BLaER1 treated with 17β-estradiol and CSF1 and Interleukin-3, amounts not matched to agents 10 nM and 100 nM (cell line): Measurements from ENCODE around the gene GAB1.
A peak's percentile ranks its signal among the peaks of the same experiment; 100 is the strongest.

Experiments
- H3K27ac ChIP-seq, 11 experiments: shearing (Covaris generic); formaldehyde crosslinking; 2 replicates each; pipeline ENCODE4 v1.8.1; 2022
- H3K27me3 ChIP-seq, 11 experiments: shearing (Covaris generic); formaldehyde crosslinking; 2 replicates each; pipeline ENCODE4 v1.8.1; 2022
- H3K36me3 ChIP-seq, 11 experiments: shearing (Covaris generic); formaldehyde crosslinking; 2 replicates each; pipeline ENCODE4 v1.8.1; 2022
- H3K4me1 ChIP-seq, 10 experiments: shearing (Covaris generic); formaldehyde crosslinking; 2 replicates each; pipeline ENCODE4 v1.8.1; 2022
- H3K4me2 ChIP-seq, 11 experiments: shearing (Covaris generic); formaldehyde crosslinking; 2 replicates each; pipeline ENCODE4 v1.8.1; 2022
- H3K4me3 ChIP-seq, 10 experiments: shearing (Covaris generic); formaldehyde crosslinking; 2 replicates each; pipeline ENCODE4 v1.8.1; 2022
- H3K9ac ChIP-seq, 11 experiments: shearing (Covaris generic); formaldehyde crosslinking; 2 replicates each; pipeline ENCODE4 v1.8.1; 2022
- H3K9me3 ChIP-seq, 11 experiments: shearing (Covaris generic); formaldehyde crosslinking; replicated peaks in 1 of 11; 2 replicates each; pipeline ENCODE4 v1.8.1; 2022
- H4K20me1 ChIP-seq, 11 experiments: shearing (Covaris generic); formaldehyde crosslinking; 2 replicates each; pipeline ENCODE4 v1.8.1; 2022
- Cebpa-rat ChIP-seq, 11 experiments: shearing (Covaris generic); IDR thresholded peaks; 2 replicates each; pipeline ENCODE4 v1.8.1; 2022

Gene GAB1

GRCh38 chr4:143381189-143382118 is 44.8 kb downstream of the GAB1 start:
- no peak for TF ChIP-seq Cebpa-rat (IDR thresholded peaks at IDR 0.05)
- Histone ChIP-seq H3K4me2 (peak overlapping the region; percentile 55 to 87 (median 79)), H3K27me3 (no peaks in the 10 kb centered on the region), H4K20me1 (0 out of 22 replicates have a peak, but pooled peaks cover 0 to 3% (median 0%) of the 10 kb centered on the region in 11 experiments), H3K27ac (peak overlapping the region in 10 of 11 experiments; percentile 11 to 77 (median 70); a peak in 20 of 22 replicates), H3K9me3 (no peaks in the 10 kb centered on the region; a peak in 4 of 22 replicates), H3K36me3 (peaks cover 0 to 13% (median 0%) of the 10 kb centered on the region in 11 experiments; a peak in 7 of 22 replicates), H3K4me1 (peaks cover 84 to 96% (median 88%) of the 10 kb centered on the region in 10 experiments), H3K9ac (peak overlapping the region in 9 of 11 experiments; percentile 1 to 65 (median 38); a peak in 12 of 22 replicates), H3K4me3 (peak overlapping the region in 1 of 10 experiments; percentile 30; a peak in 2 of 20 replicates)

GRCh38 chr4:143382596-143382995 is 45.9 kb downstream of the GAB1 start:
- Histone ChIP-seq H3K9ac (peak overlapping the region; percentile 58 to 71 (median 63); a peak in 21 of 22 replicates), H3K4me2 (peak overlapping the region; percentile 55 to 87 (median 79)), H3K27ac (peak overlapping the region; percentile 40 to 77 (median 70); a peak in 21 of 22 replicates), H4K20me1 (0 out of 22 replicates have a peak, but pooled peaks cover 0 to 3% (median 0%) of the 10 kb centered on the region in 11 experiments), H3K4me1 (peaks cover 74 to 92% (median 82%) of the 10 kb centered on the region in 10 experiments), H3K9me3 (no peaks in the 10 kb centered on the region; a peak in 4 of 22 replicates), H3K36me3 (peaks cover 0 to 24% (median 6%) of the 10 kb centered on the region in 11 experiments; a peak in 9 of 22 replicates), H3K4me3 (peak overlapping the region in 9 of 10 experiments; percentile 3 to 30 (median 20); a peak in 9 of 20 replicates), H3K27me3 (no peaks in the 10 kb centered on the region)
- TF ChIP-seq Cebpa-rat (IDR thresholded peaks at IDR 0.05) = no peak

GRCh38 chr4:143383005-143383574 is 46.4 kb downstream of the GAB1 start:
- Histone ChIP-seq H4K20me1 (0 out of 22 replicates have a peak, but pooled peaks cover 0 to 3% (median 0%) of the 10 kb centered on the region in 11 experiments), H3K4me3 (peak overlapping the region in 7 of 10 experiments; percentile 3 to 29 (median 20); a peak in 7 of 20 replicates), H3K4me1 (peaks cover 69 to 92% (median 82%) of the 10 kb centered on the region in 10 experiments), H3K4me2 (peak overlapping the region; percentile 55 to 87 (median 79)), H3K9ac (peak overlapping the region; percentile 58 to 71 (median 63); a peak in 20 of 22 replicates), H3K9me3 (no peaks in the 10 kb centered on the region; a peak in 4 of 22 replicates), H3K27ac (peak overlapping the region; percentile 40 to 77 (median 70); a peak in 21 of 22 replicates), H3K36me3 (peaks cover 0 to 29% (median 6%) of the 10 kb centered on the region in 11 experiments; a peak in 9 of 22 replicates), H3K27me3 (no peaks in the 10 kb centered on the region)
- TF ChIP-seq Cebpa-rat (IDR thresholded peaks at IDR 0.05) = no peak

GRCh38 chr4:143384381-143384994 is 47.8 kb downstream of the GAB1 start:
- Histone ChIP-seq H3K4me2 (peak overlapping the region; percentile 57 to 85 (median 77)), H3K4me3 (peak overlapping the region in 2 of 10 experiments; percentile 8 to 10; a peak in 1 of 20 replicates), H4K20me1 (0 out of 22 replicates have a peak, but pooled peaks cover 0 to 3% (median 0%) of the 10 kb centered on the region in 11 experiments), H3K4me1 (peaks cover 66 to 92% (median 82%) of the 10 kb centered on the region in 10 experiments), H3K27me3 (no peaks in the 10 kb centered on the region), H3K36me3 (peaks cover 0 to 30% (median 6%) of the 10 kb centered on the region in 11 experiments; a peak in 9 of 22 replicates), H3K9ac (peak overlapping the region in 2 of 11 experiments; percentile 0 to 13; a peak in 1 of 22 replicates), H3K9me3 (no peaks in the 10 kb centered on the region; a peak in 4 of 22 replicates), H3K27ac (peak overlapping the region in 10 of 11 experiments; percentile 38 to 76 (median 61); a peak in 19 of 22 replicates)
- no peak for TF ChIP-seq Cebpa-rat (IDR thresholded peaks at IDR 0.05)

- TF ChIP-seq Cebpa-rat (IDR thresholded peaks at IDR 0.05) = no peak
- Histone ChIP-seq H3K9me3 (no peaks in the 10 kb centered on the region; a peak in 4 of 22 replicates), H3K27me3 (no peaks in the 10 kb centered on the region), H3K4me3 (no peak overlapping the region), H4K20me1 (0 out of 22 replicates have a peak, but pooled peaks cover 0 to 3% (median 0%) of the 10 kb centered on the region in 11 experiments), H3K36me3 (peaks cover 0 to 30% (median 6%) of the 10 kb centered on the region in 11 experiments; a peak in 9 of 22 replicates), H3K4me2 (peak overlapping the region in 3 of 11 experiments; percentile 1 to 92 (median 37); a peak in 2 of 22 replicates), H3K4me1 (peaks cover 71 to 87% (median 83%) of the 10 kb centered on the region in 10 experiments), H3K27ac (no peak overlapping the region), H3K9ac (no peak overlapping the region)
Measured at GRCh38 chr4:143386812-143387211, 50.1 kb downstream of the GAB1 start.

- Histone ChIP-seq H3K27ac (peak overlapping the region in 9 of 11 experiments; percentile 80 to 96 (median 90); a peak in 16 of 22 replicates), H3K9me3 (no peaks in the 10 kb centered on the region; a peak in 4 of 22 replicates), H3K4me2 (peak overlapping the region; percentile 47 to 95 (median 86); a peak in 21 of 22 replicates), H4K20me1 (no peaks in the 10 kb centered on the region), H3K9ac (peak overlapping the region in 1 of 11 experiments; percentile 20; a peak in 3 of 22 replicates), H3K4me1 (peaks cover 69 to 83% (median 72%) of the 10 kb centered on the region in 10 experiments), H3K27me3 (no peaks in the 10 kb centered on the region), H3K36me3 (peaks cover 0 to 31% (median 6%) of the 10 kb centered on the region in 11 experiments; a peak in 9 of 22 replicates), H3K4me3 (no peak overlapping the region)
- no peak for TF ChIP-seq Cebpa-rat (IDR thresholded peaks at IDR 0.05)
Measured at GRCh38 chr4:143389579-143390195, 53.0 kb downstream of the GAB1 start.

GRCh38 chr4:143390764-143391163 is 54.1 kb downstream of the GAB1 start:
- peaks cover 0 to 37% (median 15%) of the 10 kb centered on the region in 11 experiments; a peak in 11 of 22 replicates for H3K36me3 ChIP-seq
- H3K4me2 ChIP-seq = peak overlapping the region; percentile 79 to 95 (median 88)
- no peaks in the 10 kb centered on the region for H4K20me1 ChIP-seq
- H3K27me3 ChIP-seq = no peaks in the 10 kb centered on the region
- TF ChIP-seq Cebpa-rat (IDR thresholded peaks at IDR 0.05) = no peak
- H3K9me3 ChIP-seq = no peaks in the 10 kb centered on the region; a peak in 4 of 22 replicates
- peak overlapping the region in 10 of 11 experiments; percentile 69 to 88 (median 84); a peak in 18 of 22 replicates for H3K9ac ChIP-seq
- peak overlapping the region; percentile 44 to 96 (median 87); a peak in 21 of 22 replicates for H3K27ac ChIP-seq
- H3K4me1 ChIP-seq = peaks cover 69 to 84% (median 73%) of the 10 kb centered on the region in 10 experiments
- peak overlapping the region in 9 of 10 experiments; percentile 36 to 69 (median 65); a peak in 16 of 20 replicates for H3K4me3 ChIP-seq
